GOT3 (cell line): ENCODE measurements around the gene SEC14L2.

Experiments
- DNase-seq: peaks from one replicate; lab custom pipeline; 2025; ENCODE audit warnings: mixed read lengths; lab: John Stamatoyannopoulos, UW

The SEC14L2 gene

GRCh38 chr22:30404307-30404706 is 7.5 kb downstream of the SEC14L2 start:
- DNase-seq: no peak

GRCh38 chr22:30405731-30406130 is 8.9 kb downstream of the SEC14L2 start:
- DNase-seq: no peak

GRCh38 chr22:30406400-30406799 is 9.6 kb downstream of the SEC14L2 start:
- DNase-seq: no peak

GRCh38 chr22:30408388-30409102 is 11.7 kb downstream of the SEC14L2 start:
- no peak for DNase-seq

- DNase-seq: no peak
These were observed 15.0 kb downstream of the SEC14L2 start for GRCh38 chr22:30411780-30412179.

- DNase-seq: no peak
These were observed 16.2 kb downstream of the SEC14L2 start for GRCh38 chr22:30413001-30413400.

GRCh38 chr22:30413745-30414524 is 17.1 kb downstream of the SEC14L2 start:
- no peak for DNase-seq

GRCh38 chr22:30414525-30415047 is 17.8 kb downstream of the SEC14L2 start:
- no peak for DNase-seq

GRCh38 chr22:30416403-30416802 is 19.6 kb downstream of the SEC14L2 start:
- no peak for DNase-seq

- DNase-seq: no peak
These were observed 20.0 kb downstream of the SEC14L2 start for GRCh38 chr22:30416837-30417236.

GRCh38 chr22:30420347-30421125 is 23.7 kb downstream of the SEC14L2 start:
- DNase-seq: no peak

- no peak for DNase-seq
These were observed 25.1 kb downstream of the SEC14L2 start for GRCh38 chr22:30421695-30422480.

GRCh38 chr22:30422481-30423300 is 25.9 kb downstream of the SEC14L2 start:
- DNase-seq: peak; percentile 69

GRCh38 chr22:30423301-30423958 is 26.6 kb downstream of the SEC14L2 start:
- no peak for DNase-seq

GRCh38 chr22:30423959-30424533 is 27.2 kb downstream of the SEC14L2 start:
- peak; percentile 95 for DNase-seq

GRCh38 chr22:30424534-30425326 is 27.9 kb downstream of the SEC14L2 start:
- DNase-seq: no peak

GRCh38 chr22:30425327-30425615 is 28.5 kb downstream of the SEC14L2 start:
- no peak for DNase-seq

GRCh38 chr22:30425616-30426387 is 29.0 kb downstream of the SEC14L2 start, which contains the start of gene MTFP1:
Gene MTFP1, plus strand, starts transcription at chr22:30425768. Its CDS starts 112 bp downstream, at chr22:30425880.
- no peak for DNase-seq
